ENCODE measurements around the gene YAP1.

GRCh38 chr11:102138670-102139069, 28.4 kb downstream of the YAP1 start:
- TF ChIP-seq CTCF (conservative IDR thresholded peaks at IDR 0.05 in 1 of 2, IDR thresholded peaks at IDR 0.05 in 1 of 2; ENCODE audit: low read depth in 1 of 2, low read length in 2 of 2) (no peak), EZH2 (IDR thresholded peaks at IDR 0.05; ENCODE audit: low read length, missing control alignments) (no peak)
